GM21381 (cell line): ENCODE data around the gene TRIM27.
"Not testable (repeated sequence)": the region's sequence is repeated elsewhere in the genome, so short reads cannot be mapped to it uniquely, and the experiment has no call there.

Source experiments
- ATAC-seq: cut with Tn5 transposase; IDR thresholded peaks from one replicate; pipeline ENCODE4 v1.9.1; 2021; ENCODE audit warnings: mild to moderate bottlenecking, moderate library complexity; ENCODE audit not compliant: unreplicated experiment

Gene TRIM27

GRCh38 chr6:28897369-28897745 lies 26.4 kb downstream of the TRIM27 start:
- no peak for ATAC-seq

GRCh38 chr6:28896505-28897368 lies 27.0 kb downstream of the TRIM27 start:
- ATAC-seq = peak; percentile 25

- peak; percentile 65 for ATAC-seq
Measured at GRCh38 chr6:28895131-28895812, 28.5 kb downstream of the TRIM27 start.

- no peak for ATAC-seq
Measured at GRCh38 chr6:28893172-28893799, 30.5 kb downstream of the TRIM27 start.

- no peak for ATAC-seq
Measured at GRCh38 chr6:28892525-28892924, 31.3 kb downstream of the TRIM27 start.

- ATAC-seq = no peak
Measured at GRCh38 chr6:28887796-28888496, 35.8 kb downstream of the TRIM27 start.

GRCh38 chr6:28886079-28886439 lies 37.7 kb downstream of the TRIM27 start:
- ATAC-seq = no peak

- ATAC-seq = no peak
Measured at GRCh38 chr6:28884423-28885131, 39.2 kb downstream of the TRIM27 start.

GRCh38 chr6:28880894-28881780 lies 42.6 kb downstream of the TRIM27 start:
- no peak for ATAC-seq

GRCh38 chr6:28880519-28880893 lies 43.3 kb downstream of the TRIM27 start:
- ATAC-seq = no peak

- ATAC-seq = no peak
Measured at GRCh38 chr6:28876710-28877109, 47.1 kb downstream of the TRIM27 start.

- no peak for ATAC-seq
Measured at GRCh38 chr6:28875191-28875747, 48.5 kb downstream of the TRIM27 start.

- not testable (repeated sequence) for ATAC-seq
Measured at GRCh38 chr6:28872157-28872817, 51.5 kb downstream of the TRIM27 start.

- ATAC-seq = no peak
Measured at GRCh38 chr6:28871335-28872156, 52.2 kb downstream of the TRIM27 start.

GRCh38 chr6:28868873-28869272 lies 54.9 kb downstream of the TRIM27 start:
- ATAC-seq = no peak

- ATAC-seq = no peak
Measured at GRCh38 chr6:28867086-28867409, 56.7 kb downstream of the TRIM27 start.

- peak; percentile 44 for ATAC-seq
Measured at GRCh38 chr6:28866205-28867085, 57.3 kb downstream of the TRIM27 start.
